Panc1 (cell line): ENCODE results near the gene EEF1AKMT3. TPM values are rescaled to one million over a fixed set of nuclear protein-coding genes. Genes with fewer than 3 reads are reported as not detected.

ENCODE experiments used
- ATAC-seq: fragments of 200-7000 bp; cut with Tn5 transposase; 2 replicates; pipeline ENCODE4 v1.9.1; 2020; ENCODE audit warnings: mild to moderate bottlenecking, moderate library complexity
- BruUV-seq: library from RNA; stranded (reverse); fragments of 400-500 nt; replicated peaks from 2 replicates; lab custom pipeline; 2021; lab: Mats Ljungman, UMichigan
- CTCF ChIA-PET: fragments of 300-600 bp; sonication (Branson Sonifier 250); formaldehyde crosslinking; loops from one replicate; lab custom pipeline; 2022; ENCODE audit warnings: antibody characterized with exemption; lab: Charles Lee
- POLR2A ChIA-PET: fragments of 300-600 bp; sonication (Branson Sonifier 250); formaldehyde crosslinking; loops from one replicate; lab custom pipeline; 2022; ENCODE audit warnings: antibody characterized with exemption; lab: Charles Lee
- DNase-seq: peaks from one replicate; pipeline ENCODE4 v3.0.0-alpha.2; 2010; ENCODE audit warnings: low read depth, low spot score
- H3K27ac ChIP-seq: 2 replicates; pipeline ENCODE4 v1.5.1; 2011; ENCODE audit warnings: mild to moderate bottlenecking, low read length, inconsistent platforms
- H3K27me3 ChIP-seq: fragments of 200-500 bp; sonication (Bioruptor generic); 2 replicates; pipeline ENCODE4 v1.6.0; 2014; ENCODE audit warnings: low read length, inconsistent platforms; ENCODE audit not compliant: control insufficient read depth, insufficient read depth
- H3K36me3 ChIP-seq: fragments of 200-500 bp; sonication (Bioruptor generic); 2 replicates; pipeline ENCODE4 v1.5.1; 2014; ENCODE audit warnings: inconsistent platforms, mild to moderate bottlenecking, low read length, moderate library complexity; ENCODE audit not compliant: control insufficient read depth, insufficient read depth
- H3K4me1 ChIP-seq: 2 replicates; pipeline ENCODE4 v1.5.1; 2011; ENCODE audit warnings: inconsistent platforms, mild to moderate bottlenecking, low read length, moderate library complexity; ENCODE audit not compliant: control insufficient read depth, insufficient read depth
- H3K4me3 ChIP-seq, 2 experiments: 2 replicates each; pipeline ENCODE4 v1.5.1; 2011 to 2012; ENCODE audit warnings: low read depth in 2 of 2, low read length in 2 of 2, mild to moderate bottlenecking in 2 of 2, inconsistent platforms in 1 of 2, moderate library complexity in 1 of 2
- H3K9me3 ChIP-seq: fragments of 200-500 bp; sonication (Bioruptor generic); 2 replicates; pipeline ENCODE4 v1.5.1; 2014; ENCODE audit warnings: low read depth, mild to moderate bottlenecking, inconsistent platforms, low read length, moderate library complexity; ENCODE audit not compliant: control insufficient read depth, insufficient read depth
- POLR2AphosphoS5 ChIP-seq: IDR thresholded peaks from 2 replicates; pipeline ENCODE4 v1.6.1; 2012; ENCODE audit warnings: mild to moderate bottlenecking, low read depth, low read length, moderate library complexity
- SIN3A ChIP-seq: IDR thresholded peaks from 2 replicates; pipeline ENCODE4 v1.6.1; 2012; ENCODE audit warnings: low read depth, mild to moderate bottlenecking, low read length, moderate library complexity, borderline replicate concordance; ENCODE audit not compliant: insufficient read depth
- TCF7L2 ChIP-seq: IDR thresholded peaks from 2 replicates; pipeline ENCODE4 v1.6.1; 2011; ENCODE audit warnings: mild to moderate bottlenecking, low read depth, low read length, inconsistent platforms
- in situ Hi-C: cut with HindIII; loops from 2 replicates; pipeline ENCODE4 v1.10.0; 2016; ENCODE audit warnings: low sequenced_read_pairs, low pct_unique_long_range_greater_than_20kb
- intact Hi-C: fragments of 100-400 bp; cut with micrococcal nuclease; formaldehyde crosslinking; loops from one replicate; pipeline ENCODE4 v1.10.0; 2022; ENCODE audit not compliant: unreplicated experiment
- total RNA-seq: library from RNA; stranded (reverse); gene quantifications from one replicate; pipeline ENCODE4 v1.2.1, GENCODE V29; 2021; ENCODE audit not compliant: unreplicated experiment
- TF ChIP-seq, protein P1 (sequence below), 2 experiments: IDR thresholded peaks; 2 replicates each; pipeline ENCODE4 v1.6.1; 2011 to 2012; ENCODE audit warnings: low read depth in 2 of 2, control low read depth in 1 of 2, low read length in 1 of 2, mild to moderate bottlenecking in 1 of 2, moderate library complexity in 1 of 2; ENCODE audit not compliant: insufficient read depth in 1 of 2
- TF ChIP-seq, protein P2 (sequence below): fragments of 450-650 bp; IDR thresholded peaks from 2 replicates; pipeline ENCODE4 v1.5.1; 2017; ENCODE audit warnings: mild to moderate bottlenecking

EEF1AKMT3 gene
- total RNA-seq, 1 experiment from 2014 or later, result 7.4 TPM

DNA sequence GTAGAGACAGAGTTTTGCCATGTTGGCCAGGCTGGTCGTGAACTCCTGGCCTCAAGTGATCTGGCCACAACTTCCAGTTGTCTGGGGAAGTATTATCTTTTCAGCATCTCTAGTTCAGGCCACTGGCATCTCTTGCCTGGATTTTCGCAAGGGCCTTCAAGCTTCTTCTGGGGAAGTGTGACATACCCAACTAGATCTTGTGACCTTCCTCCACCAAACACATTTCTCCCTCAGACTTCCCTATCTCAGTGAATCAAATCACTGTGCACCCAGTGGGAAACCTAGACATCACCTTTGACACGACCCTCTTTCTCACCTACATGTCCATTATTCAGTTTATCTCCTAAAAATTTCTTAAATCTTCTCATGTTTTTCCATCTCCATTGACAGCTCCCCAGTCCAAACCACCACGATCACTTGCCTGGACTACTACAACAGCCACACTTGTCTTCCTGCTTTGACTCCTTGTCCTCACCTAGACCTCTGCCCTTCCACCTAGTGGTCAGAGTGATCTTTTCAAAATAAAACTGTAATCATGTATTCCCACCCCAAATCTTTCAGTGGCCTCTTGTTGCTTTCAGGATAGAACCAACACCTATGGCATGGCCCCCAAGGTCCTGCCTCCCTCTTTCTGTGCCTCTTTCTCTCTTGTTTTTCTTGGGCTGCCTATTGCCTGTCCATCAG is 3.3 kb downstream of the EEF1AKMT3 start:
- ChIA-PET POLR2A (no interaction called here), CTCF (interaction anchor here (0.6 to 0.7 kb wide), 2 partner anchors 31 to 165 kb away, joined by 3 to 9 read pairs; partner anchors contain the start of gene TSPAN31)
- ATAC-seq (no peak), DNase-seq (no peak)
- Histone ChIP-seq H3K4me1 (peaks cover 4% of the 10 kb centered on the region; the same call in 1 of the 2 replicates), H3K27ac (no peak overlapping the region), H3K9me3 (no peaks in the 10 kb centered on the region), H3K27me3 (no peaks in the 10 kb centered on the region), H3K36me3 (peaks cover 2% of the 10 kb centered on the region; the same call in 1 of the 2 replicates), H3K4me3 (no peak overlapping the region)
- TF ChIP-seq, protein P1, sequence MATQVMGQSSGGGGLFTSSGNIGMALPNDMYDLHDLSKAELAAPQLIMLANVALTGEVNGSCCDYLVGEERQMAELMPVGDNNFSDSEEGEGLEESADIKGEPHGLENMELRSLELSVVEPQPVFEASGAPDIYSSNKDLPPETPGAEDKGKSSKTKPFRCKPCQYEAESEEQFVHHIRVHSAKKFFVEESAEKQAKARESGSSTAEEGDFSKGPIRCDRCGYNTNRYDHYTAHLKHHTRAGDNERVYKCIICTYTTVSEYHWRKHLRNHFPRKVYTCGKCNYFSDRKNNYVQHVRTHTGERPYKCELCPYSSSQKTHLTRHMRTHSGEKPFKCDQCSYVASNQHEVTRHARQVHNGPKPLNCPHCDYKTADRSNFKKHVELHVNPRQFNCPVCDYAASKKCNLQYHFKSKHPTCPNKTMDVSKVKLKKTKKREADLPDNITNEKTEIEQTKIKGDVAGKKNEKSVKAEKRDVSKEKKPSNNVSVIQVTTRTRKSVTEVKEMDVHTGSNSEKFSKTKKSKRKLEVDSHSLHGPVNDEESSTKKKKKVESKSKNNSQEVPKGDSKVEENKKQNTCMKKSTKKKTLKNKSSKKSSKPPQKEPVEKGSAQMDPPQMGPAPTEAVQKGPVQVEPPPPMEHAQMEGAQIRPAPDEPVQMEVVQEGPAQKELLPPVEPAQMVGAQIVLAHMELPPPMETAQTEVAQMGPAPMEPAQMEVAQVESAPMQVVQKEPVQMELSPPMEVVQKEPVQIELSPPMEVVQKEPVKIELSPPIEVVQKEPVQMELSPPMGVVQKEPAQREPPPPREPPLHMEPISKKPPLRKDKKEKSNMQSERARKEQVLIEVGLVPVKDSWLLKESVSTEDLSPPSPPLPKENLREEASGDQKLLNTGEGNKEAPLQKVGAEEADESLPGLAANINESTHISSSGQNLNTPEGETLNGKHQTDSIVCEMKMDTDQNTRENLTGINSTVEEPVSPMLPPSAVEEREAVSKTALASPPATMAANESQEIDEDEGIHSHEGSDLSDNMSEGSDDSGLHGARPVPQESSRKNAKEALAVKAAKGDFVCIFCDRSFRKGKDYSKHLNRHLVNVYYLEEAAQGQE (IDR thresholded peaks at IDR 0.05; ENCODE audit: insufficient read depth in 1 of 2, low read depth in 2 of 2, low read length in 1 of 2), result no peak
- TF ChIP-seq TCF7L2, result no peak
- TF ChIP-seq, protein P2, sequence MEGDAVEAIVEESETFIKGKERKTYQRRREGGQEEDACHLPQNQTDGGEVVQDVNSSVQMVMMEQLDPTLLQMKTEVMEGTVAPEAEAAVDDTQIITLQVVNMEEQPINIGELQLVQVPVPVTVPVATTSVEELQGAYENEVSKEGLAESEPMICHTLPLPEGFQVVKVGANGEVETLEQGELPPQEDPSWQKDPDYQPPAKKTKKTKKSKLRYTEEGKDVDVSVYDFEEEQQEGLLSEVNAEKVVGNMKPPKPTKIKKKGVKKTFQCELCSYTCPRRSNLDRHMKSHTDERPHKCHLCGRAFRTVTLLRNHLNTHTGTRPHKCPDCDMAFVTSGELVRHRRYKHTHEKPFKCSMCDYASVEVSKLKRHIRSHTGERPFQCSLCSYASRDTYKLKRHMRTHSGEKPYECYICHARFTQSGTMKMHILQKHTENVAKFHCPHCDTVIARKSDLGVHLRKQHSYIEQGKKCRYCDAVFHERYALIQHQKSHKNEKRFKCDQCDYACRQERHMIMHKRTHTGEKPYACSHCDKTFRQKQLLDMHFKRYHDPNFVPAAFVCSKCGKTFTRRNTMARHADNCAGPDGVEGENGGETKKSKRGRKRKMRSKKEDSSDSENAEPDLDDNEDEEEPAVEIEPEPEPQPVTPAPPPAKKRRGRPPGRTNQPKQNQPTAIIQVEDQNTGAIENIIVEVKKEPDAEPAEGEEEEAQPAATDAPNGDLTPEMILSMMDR, result no peak; the same call in 1 of the 2 replicates
- no peak for TF ChIP-seq SIN3A
- TF ChIP-seq POLR2AphosphoS5, result no peak
- no TSS peak for BruUV-seq
- in situ Hi-C loops, result no loop called here
- intact Hi-C loops, result no loop called here

DNA sequence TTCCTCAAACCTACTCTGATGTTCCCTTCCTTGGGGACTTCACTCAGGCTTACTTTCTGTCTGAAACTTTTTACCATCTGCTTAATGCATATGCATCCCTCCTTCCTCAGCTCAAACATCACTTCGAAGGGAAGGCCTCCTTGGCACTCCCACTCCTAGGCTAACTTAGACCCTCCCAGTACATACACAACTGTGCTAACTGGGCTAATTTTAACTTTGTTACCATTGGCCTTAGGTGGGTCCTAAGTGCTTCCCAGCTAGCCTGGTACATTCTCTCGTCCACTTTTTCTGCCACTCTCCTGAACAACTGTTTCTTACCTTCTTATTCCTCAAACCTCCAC is 3.8 kb downstream of the EEF1AKMT3 start:
- peaks cover 4% of the 10 kb centered on the region; the same call in 1 of the 2 replicates for H3K4me1 ChIP-seq
- intact Hi-C loops (no loop called here), in situ Hi-C loops (no loop called here)
- H3K9me3 ChIP-seq, result no peaks in the 10 kb centered on the region
- peaks cover 2% of the 10 kb centered on the region; the same call in 1 of the 2 replicates for H3K36me3 ChIP-seq
- BruUV-seq, result no TSS peak
- ChIA-PET POLR2A (no interaction called here), CTCF (no interaction called here)
- no peak overlapping the region for H3K4me3 ChIP-seq
- no peaks in the 10 kb centered on the region for H3K27me3 ChIP-seq
- DNase-seq (no peak), ATAC-seq (no peak)
- TF ChIP-seq, protein P2, result no peak; the same call in 1 of the 2 replicates
- no peak for TF ChIP-seq TCF7L2
- TF ChIP-seq POLR2AphosphoS5, result no peak
- TF ChIP-seq, protein P1 (IDR thresholded peaks at IDR 0.05; ENCODE audit: insufficient read depth in 1 of 2, low read depth in 2 of 2, low read length in 1 of 2), result no peak
- TF ChIP-seq SIN3A, result no peak
- no peak overlapping the region for H3K27ac ChIP-seq
